Kidney (tissue), 14 donors: ENCODE measurements around the gene AAK1. TPM values are rescaled to one million over a fixed set of nuclear protein-coding genes. Genes with fewer than 3 reads are reported as not detected.
"Not testable (repeated sequence)": the region's sequence is repeated elsewhere in the genome, so short reads cannot be mapped to it uniquely, and the experiment has no call there.

Experiments used
- DNase-seq, 5 donors: peaks; one replicate each; pipeline ENCODE4 v3.0.0-alpha.2; 2013 to 2020
- FAIRE-seq: peaks from 2 replicates; lab custom pipeline; 2012; peaks lifted over from hg19 to GRCh38; lab: Jason Lieb, UNC
- H3K27ac ChIP-seq, 2 donors: one replicate each; pipeline ENCODE4 v1.7.0; 2013; ENCODE audit warnings: low read depth in 2 of 2, low read length in 2 of 2, inconsistent platforms in 1 of 2
- H3K27me3 ChIP-seq: one replicate; pipeline ENCODE4 v1.7.1; 2013; ENCODE audit warnings: low read length, inconsistent platforms; ENCODE audit not compliant: control insufficient read depth, insufficient read depth
- H3K36me3 ChIP-seq, 3 donors: one replicate each; pipeline versions ENCODE4 v1.7.0 to v1.7.1; 2013; ENCODE audit warnings: low read length in 3 of 3, control low read depth in 1 of 3, inconsistent platforms in 1 of 3; ENCODE audit not compliant: insufficient read depth in 3 of 3, control insufficient read depth in 2 of 3
- H3K4me1 ChIP-seq, 3 donors: one replicate each; pipeline versions ENCODE4 v1.7.0 to v1.7.1; 2013; ENCODE audit warnings: low read length in 3 of 3, inconsistent platforms in 1 of 3, low read depth in 1 of 3; ENCODE audit not compliant: control insufficient read depth in 2 of 3, insufficient read depth in 2 of 3
- H3K4me3 ChIP-seq, 3 donors: one replicate each; pipeline versions ENCODE4 v1.7.0 to v1.8.1; 2013; ENCODE audit warnings: low read length in 3 of 3, control low read depth in 1 of 3, inconsistent platforms in 1 of 3
- H3K9ac ChIP-seq, 3 donors: one replicate each; pipeline versions ENCODE4 v1.7.0 to v1.7.1; 2013; ENCODE audit warnings: low read length in 3 of 3, control low read depth in 1 of 3, inconsistent platforms in 1 of 3
- H3K9me3 ChIP-seq, 3 donors: one replicate each; pipeline versions ENCODE4 v1.7.0 to v1.7.1; 2013; ENCODE audit warnings: low read length in 3 of 3, control low read depth in 1 of 3, inconsistent platforms in 1 of 3; ENCODE audit not compliant: control insufficient read depth in 2 of 3, insufficient read depth in 1 of 3
- CTCF ChIP-seq: IDR thresholded peaks from 3 replicates; pipeline ENCODE4 v1.5.1; 2012; ENCODE audit warnings: mild to moderate bottlenecking, moderate library complexity, borderline replicate concordance; ENCODE audit not compliant: insufficient read depth; ENCODE audit errors: extremely low read depth
- intact Hi-C: fragments of 100-400 bp; cut with DNase I; formaldehyde crosslinking; loops from one replicate; pipeline ENCODE4 v1.11.1; 2022
- polyA plus RNA-seq: library from polyadenylated mRNA; stranded (reverse); fragments of 350-450 nt; fragmentation: Illumina TruSeq; extraction: RNeasy Lipid Tissue Mini Kit (QIAGEN cat#74804); gene quantifications from one replicate; pipeline ENCODE4 v1.2.3, GENCODE V29; 2014; ENCODE audit warnings: low read depth, low replicate concordance; ENCODE audit not compliant: insufficient read depth
- total RNA-seq: library from RNA; stranded (reverse); fragmentation: NEBNext Ultra II Directional; extraction: Animal tissue kit (Norgen Biotek cat#: 25700); gene quantifications from one replicate; pipeline ENCODE4 v1.2.1, GENCODE V29; 2021
- donor health status: control.
- donor health status: control.
- donor health status: control.
- donor health status: control.
- donor health status: control.
- donor health status: DM: yes; HTN: yes; CAD: no.
- donor health status: Normal renal cell carcinoma (clear cell type).

Gene AAK1
- total and polyA plus RNA-seq, 2 donors from 2014 or later: 25.8 to 93.7 TPM

GRCh38 chr2:69624611-69625010 is 18.9 kb downstream of the AAK1 start:
- Histone ChIP-seq H3K9ac (no peak overlapping the region), H3K36me3 (no peaks in the 10 kb centered on the region), H3K4me1 (peaks cover 0 to 17% (median 12%) of the 10 kb centered on the region in 3 donors), H3K27me3 (no peaks in the 10 kb centered on the region), H3K4me3 (no peak overlapping the region), H3K27ac (no peak overlapping the region), H3K9me3 (no peaks in the 10 kb centered on the region)
- DNase-seq (no peak), FAIRE-seq (no peak)
- TF ChIP-seq CTCF: no peak
- intact Hi-C loops: no loop called here

- intact Hi-C loops: no loop called here
- Histone ChIP-seq H3K4me1 (peaks cover 0 to 19% (median 14%) of the 10 kb centered on the region in 3 donors), H3K27ac (no peak overlapping the region), H3K9ac (no peak overlapping the region), H3K9me3 (no peaks in the 10 kb centered on the region), H3K27me3 (no peaks in the 10 kb centered on the region), H3K4me3 (no peak overlapping the region), H3K36me3 (no peaks in the 10 kb centered on the region)
- FAIRE-seq (no peak), DNase-seq (no peak)
- no peak for TF ChIP-seq CTCF
Measured at GRCh38 chr2:69624131-69624530, 19.4 kb downstream of the AAK1 start.

GRCh38 chr2:69623236-69623635 is 20.3 kb downstream of the AAK1 start:
- Histone ChIP-seq H3K4me3 (no peak overlapping the region), H3K9me3 (no peaks in the 10 kb centered on the region), H3K36me3 (no peaks in the 10 kb centered on the region), H3K9ac (no peak overlapping the region), H3K27ac (no peak overlapping the region), H3K27me3 (no peaks in the 10 kb centered on the region), H3K4me1 (peaks cover 0 to 21% (median 17%) of the 10 kb centered on the region in 3 donors)
- intact Hi-C loops: no loop called here
- FAIRE-seq (no peak), DNase-seq (no peak)
- no peak for TF ChIP-seq CTCF

- FAIRE-seq, H3K36me3 ChIP-seq, H3K9ac ChIP-seq, DNase-seq, H3K27me3 ChIP-seq, H3K9me3 ChIP-seq, H3K4me3 ChIP-seq, H3K27ac ChIP-seq, intact Hi-C loops: not testable (repeated sequence)
- peaks cover 0 to 22% (median 17%) of the 10 kb centered on the region in 3 donors for H3K4me1 ChIP-seq
Measured at GRCh38 chr2:69622805-69623204, 20.7 kb downstream of the AAK1 start.

GRCh38 chr2:69622017-69622540 is 21.5 kb downstream of the AAK1 start:
- H3K4me3 ChIP-seq, H3K27me3 ChIP-seq, H3K9me3 ChIP-seq, H3K27ac ChIP-seq, FAIRE-seq, H3K36me3 ChIP-seq, H3K9ac ChIP-seq, intact Hi-C loops: not testable (repeated sequence)
- peaks cover 0 to 25% (median 17%) of the 10 kb centered on the region in 3 donors for H3K4me1 ChIP-seq
- DNase-seq: peak in 1 of 5 donors; percentile 61
